ENCODE results near the gene SMIM9. TPM values are rescaled to one million over a fixed set of nuclear protein-coding genes. Genes with fewer than 3 reads are reported as not detected.

SMIM9 gene
- polyA plus RNA-seq, 1 experiment = not detected

DNA sequence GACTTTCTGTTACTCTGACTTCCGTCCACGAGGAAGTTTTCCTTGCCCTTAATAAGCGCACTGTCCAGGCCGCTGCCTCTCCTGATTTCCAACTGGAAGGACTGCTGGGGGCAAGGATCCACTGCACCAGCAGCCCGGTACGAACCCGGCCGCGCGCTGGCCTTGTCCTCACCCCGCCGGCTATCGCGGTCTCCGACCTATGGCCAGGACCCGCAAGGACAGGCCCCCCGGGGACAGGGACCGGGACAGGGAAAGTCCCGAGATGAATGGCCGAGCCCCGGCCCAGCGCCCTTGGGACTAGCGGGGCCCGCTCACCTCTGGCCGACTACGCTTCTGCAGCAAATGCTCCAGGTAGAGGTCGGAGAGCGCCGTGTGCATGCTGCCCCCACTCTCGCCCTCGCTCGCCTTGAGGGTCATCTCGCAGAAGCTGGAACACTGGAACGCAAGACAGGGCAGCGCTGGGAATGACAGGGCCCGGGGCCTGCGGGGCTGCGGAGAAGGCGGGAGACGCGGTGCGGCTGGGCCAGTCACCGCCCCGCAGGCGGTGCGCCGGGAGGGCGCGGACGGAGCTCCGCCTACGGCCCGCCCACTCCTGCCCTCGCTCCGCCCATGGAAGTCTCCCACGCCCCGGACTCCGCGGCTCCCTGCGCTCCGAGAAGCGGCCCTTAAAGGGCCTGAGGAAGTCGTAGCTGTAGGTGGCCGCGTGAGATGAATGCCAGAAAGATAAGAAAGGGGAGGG is 29.3 kb downstream of the SMIM9 start, which contains the start of gene MPP1:
TSS of gene MPP1 (minus strand) at position 529 of the 739 bp plus-strand sequence. CDS start at position 417, 112 bp downstream.
- ChIA-PET CTCF (no interaction called here), POLR2A (no interaction called here)
- H3K36me3 ChIP-seq (ENCODE audit: control insufficient read depth, insufficient read depth, low read length) = no peaks in the 10 kb centered on the region; the same call in 1 of the 2 replicates
- peak; percentile 20 for DNase-seq (ENCODE audit: low read depth)
- H3K27me3 ChIP-seq (ENCODE audit: control insufficient read depth, insufficient read depth, low read length) = no peaks in the 10 kb centered on the region; the same call in 1 of the 2 replicates
- H3K4me3 ChIP-seq (ENCODE audit: low read depth, low read length) = peak within 1 kb of the TSS; percentile 67
- TF ChIP-seq, protein P1, sequence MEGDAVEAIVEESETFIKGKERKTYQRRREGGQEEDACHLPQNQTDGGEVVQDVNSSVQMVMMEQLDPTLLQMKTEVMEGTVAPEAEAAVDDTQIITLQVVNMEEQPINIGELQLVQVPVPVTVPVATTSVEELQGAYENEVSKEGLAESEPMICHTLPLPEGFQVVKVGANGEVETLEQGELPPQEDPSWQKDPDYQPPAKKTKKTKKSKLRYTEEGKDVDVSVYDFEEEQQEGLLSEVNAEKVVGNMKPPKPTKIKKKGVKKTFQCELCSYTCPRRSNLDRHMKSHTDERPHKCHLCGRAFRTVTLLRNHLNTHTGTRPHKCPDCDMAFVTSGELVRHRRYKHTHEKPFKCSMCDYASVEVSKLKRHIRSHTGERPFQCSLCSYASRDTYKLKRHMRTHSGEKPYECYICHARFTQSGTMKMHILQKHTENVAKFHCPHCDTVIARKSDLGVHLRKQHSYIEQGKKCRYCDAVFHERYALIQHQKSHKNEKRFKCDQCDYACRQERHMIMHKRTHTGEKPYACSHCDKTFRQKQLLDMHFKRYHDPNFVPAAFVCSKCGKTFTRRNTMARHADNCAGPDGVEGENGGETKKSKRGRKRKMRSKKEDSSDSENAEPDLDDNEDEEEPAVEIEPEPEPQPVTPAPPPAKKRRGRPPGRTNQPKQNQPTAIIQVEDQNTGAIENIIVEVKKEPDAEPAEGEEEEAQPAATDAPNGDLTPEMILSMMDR (IDR thresholded peaks at IDR 0.05; ENCODE audit: insufficient read depth, low read depth, low read length) = no peak

DNA sequence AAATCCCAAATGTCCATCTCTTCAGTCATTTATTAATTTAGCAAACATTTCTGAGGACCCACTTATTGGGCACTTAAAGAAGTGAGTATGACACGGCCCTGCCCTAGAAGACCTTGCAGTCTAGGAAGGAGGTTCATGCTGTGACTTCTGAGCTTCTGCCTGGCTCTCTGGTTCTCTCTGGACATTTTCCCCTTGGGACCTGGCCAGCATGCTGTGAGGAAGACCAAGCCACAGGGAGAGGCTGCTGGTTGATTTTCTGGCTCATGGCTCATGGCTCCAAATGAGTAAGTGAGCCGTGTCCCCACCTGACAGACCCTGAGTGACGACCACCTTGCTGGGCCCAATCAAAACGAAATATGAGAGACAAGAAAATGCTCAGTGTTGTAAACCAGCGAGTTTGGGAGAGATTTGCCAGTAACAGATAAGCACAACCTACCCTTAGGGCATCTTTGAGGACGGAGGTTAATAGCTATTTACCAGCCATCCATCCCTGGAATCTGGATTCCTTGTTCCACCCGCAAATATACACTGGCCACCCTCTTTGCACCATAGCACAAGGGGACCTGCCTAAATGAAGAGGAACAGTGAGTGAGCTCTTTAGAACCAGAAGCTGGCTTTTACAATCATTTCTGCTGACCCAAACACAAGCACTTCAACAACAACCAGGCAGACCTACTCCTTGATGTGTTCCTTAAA is 30.1 kb downstream of the SMIM9 start:
- Histone ChIP-seq H3K36me3 (ENCODE audit: control insufficient read depth, insufficient read depth, low read length) (no peaks in the 10 kb centered on the region; the same call in 1 of the 2 replicates), H3K27me3 (ENCODE audit: control insufficient read depth, insufficient read depth, low read length) (no peaks in the 10 kb centered on the region; the same call in 1 of the 2 replicates), H3K4me3 (ENCODE audit: low read depth, low read length) (peak overlapping the region; percentile 67)
- ChIA-PET POLR2A (no interaction called here), CTCF (no interaction called here)
- TF ChIP-seq, protein P1 (IDR thresholded peaks at IDR 0.05; ENCODE audit: insufficient read depth, low read depth, low read length) = no peak
- DNase-seq (ENCODE audit: low read depth) = no peak

DNA sequence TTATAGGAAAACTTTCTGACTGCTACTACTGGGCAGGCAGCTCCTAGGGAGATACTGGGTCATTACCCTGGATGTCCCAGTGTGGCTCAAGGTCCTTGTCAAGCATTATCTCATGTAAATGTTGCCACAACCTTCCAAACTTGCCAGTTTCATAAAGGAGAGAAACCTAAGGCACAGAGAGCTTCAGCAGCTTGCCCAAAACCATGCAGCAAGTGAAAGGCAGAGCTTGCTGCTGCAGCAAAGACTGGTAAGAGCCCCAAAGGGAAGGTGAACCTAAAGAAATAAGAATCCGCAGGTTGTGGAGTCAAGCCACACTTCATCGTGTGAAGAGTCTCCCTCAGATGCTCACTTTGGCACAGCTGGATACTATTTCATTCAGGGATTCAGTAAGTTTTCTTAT is 31.5 kb downstream of the SMIM9 start:
- ChIA-PET CTCF (interaction anchor here (1.1 kb wide), 1 partner anchor 9 kb away, joined by 3 read pairs; no protein-coding TSS in a partner anchor), POLR2A (no interaction called here)
- H3K36me3 ChIP-seq (ENCODE audit: control insufficient read depth, insufficient read depth, low read length) = no peaks in the 10 kb centered on the region; the same call in 1 of the 2 replicates
- TF ChIP-seq, protein P1 (IDR thresholded peaks at IDR 0.05; ENCODE audit: insufficient read depth, low read depth, low read length) = no peak
- H3K27me3 ChIP-seq (ENCODE audit: control insufficient read depth, insufficient read depth, low read length) = no peaks in the 10 kb centered on the region; the same call in 1 of the 2 replicates
- no peak for DNase-seq (ENCODE audit: low read depth)
- no peak overlapping the region for H3K4me3 ChIP-seq (ENCODE audit: low read depth, low read length)

DNA sequence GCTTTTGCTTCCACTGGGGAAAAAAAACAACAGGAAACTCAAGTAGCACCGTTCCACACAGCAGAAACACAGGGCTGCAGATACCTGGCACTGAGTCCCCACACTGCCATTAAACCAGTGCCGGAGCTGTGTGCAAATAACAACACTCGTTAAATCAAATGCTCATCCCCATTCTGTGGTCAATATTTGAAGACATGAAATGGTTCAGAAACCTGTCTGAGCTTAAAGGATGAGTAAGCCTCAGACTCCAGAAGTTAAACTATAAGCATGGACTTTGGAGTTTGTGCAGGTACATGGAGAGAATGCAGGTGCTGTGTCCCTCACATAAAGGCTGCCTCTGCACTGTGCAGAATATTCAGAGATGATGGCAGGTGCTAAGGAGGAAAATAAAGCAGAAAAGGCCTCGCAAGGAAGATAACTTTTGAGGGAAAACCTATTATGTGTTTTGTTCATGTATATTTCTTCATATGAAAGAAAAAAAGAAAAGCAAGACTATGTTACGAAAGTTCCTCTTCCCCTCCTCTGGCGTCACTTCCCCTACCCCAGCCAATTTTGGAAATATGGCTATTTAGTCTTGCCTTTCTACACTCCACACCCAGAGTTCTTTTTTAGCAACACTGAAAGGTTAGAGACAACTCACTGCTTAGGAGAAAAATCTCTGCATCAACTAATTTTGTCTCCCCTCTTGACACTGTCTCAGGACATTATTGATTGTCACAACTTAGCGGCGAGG is 33.8 kb downstream of the SMIM9 start:
- POLR2A ChIA-PET = no interaction called here
- Histone ChIP-seq H3K27me3 (ENCODE audit: control insufficient read depth, insufficient read depth, low read length) (no peaks in the 10 kb centered on the region), H3K36me3 (ENCODE audit: control insufficient read depth, insufficient read depth, low read length) (no peaks in the 10 kb centered on the region; the same call in 1 of the 2 replicates), H3K4me3 (ENCODE audit: low read depth, low read length) (no peak overlapping the region)
- TF ChIP-seq, protein P1 (IDR thresholded peaks at IDR 0.05; ENCODE audit: insufficient read depth, low read depth, low read length) = no peak
- DNase-seq (ENCODE audit: low read depth) = no peak
- CTCF ChIA-PET = no interaction called here
